ENCODE results near the gene LPAR1. TPM values are rescaled to one million over a fixed set of nuclear protein-coding genes. Genes with fewer than 3 reads are reported as not detected.

Gene LPAR1
- total and polyA plus RNA-seq, 2 donors (not counting 1 experiment from before 2014, with no cell fraction given), result 0.06 TPM; not detected in 1

DNA sequence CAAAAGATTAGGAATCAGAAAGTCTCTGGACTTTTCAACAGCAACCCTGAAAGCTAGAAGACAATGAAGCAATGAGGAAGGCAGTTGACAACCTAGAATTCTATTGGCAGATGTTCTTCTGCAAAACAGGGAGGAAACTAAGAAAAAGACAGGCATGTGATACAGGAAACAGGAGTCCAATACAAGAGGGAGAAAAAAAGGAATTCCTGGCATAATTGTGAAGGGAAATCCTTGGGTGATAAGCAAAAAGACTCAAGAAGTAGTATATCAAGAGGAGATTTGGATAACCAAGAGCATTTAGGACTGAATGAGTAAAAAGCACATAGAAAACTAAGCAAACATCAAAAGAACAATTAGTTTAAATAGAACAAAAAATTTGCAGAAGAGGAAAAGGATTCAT lies 58.6 kb downstream of the LPAR1 start:
- no peak overlapping the region for H3K4me2 ChIP-seq (replicated peaks; ENCODE audit: low read depth, low read length, poor library complexity, severe bottlenecking)

DNA sequence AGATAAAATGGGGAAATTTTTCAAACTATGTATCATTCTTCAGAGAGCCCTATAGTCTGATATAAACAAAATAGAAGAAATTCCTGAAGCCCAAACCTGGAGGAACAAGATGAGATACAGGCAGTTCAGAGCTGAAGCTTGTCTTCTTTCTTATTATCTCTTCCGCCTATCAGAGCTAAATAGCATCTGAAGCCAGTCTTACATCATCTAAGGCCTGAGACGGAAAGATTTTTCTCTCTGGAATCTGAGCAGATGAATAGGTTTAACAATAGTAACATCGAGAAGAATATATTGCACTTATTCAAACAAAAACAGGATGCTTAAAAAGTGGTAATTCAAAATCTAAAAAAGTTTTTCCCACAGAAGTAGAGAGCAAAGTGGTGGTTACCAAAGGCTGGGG lies 59.8 kb downstream of the LPAR1 start:
- H3K9me3 Mint-ChIP-seq (ENCODE audit: insufficient read depth), result peaks cover 2% of the 10 kb centered on the region
- no peaks in the 10 kb centered on the region for H3K4me1 ChIP-seq (ENCODE audit: control insufficient read depth in 2 of 2, insufficient read depth in 2 of 2, low read length in 2 of 2)
- ChIA-PET CTCF (no interaction called here), POLR2A (no interaction called here)
- WGBS (ENCODE audit: insufficient coverage), result no CpG with 5 or more reads among the region's 3 CpGs
- H3K4me3 ChIP-seq (ENCODE audit: control extremely low read depth in 1 of 5, extremely low read depth in 1 of 5, insufficient read depth in 1 of 5, low read depth in 2 of 5, low read length in 4 of 5), result no peak overlapping the region
- DNase-seq (no peak), ATAC-seq (ENCODE audit: low read depth) (no peak)
- intact Hi-C loops (cut with micrococcal nuclease), result no loop called here
- TF ChIP-seq CTCF (IDR thresholded peaks at IDR 0.05) (no peak), EZH2 (IDR thresholded peaks at IDR 0.05; ENCODE audit: borderline replicate concordance, insufficient read depth, low read depth, low read length, poor library complexity, severe bottlenecking) (no peak)
- no peaks in the 10 kb centered on the region for H3K4me1 Mint-ChIP-seq
- no peaks in the 10 kb centered on the region for H3K79me2 ChIP-seq (ENCODE audit: control insufficient read depth, insufficient read depth, low read length)
- no peaks in the 10 kb centered on the region for H3K36me3 ChIP-seq (replicated peaks in 1 of 2; ENCODE audit: control extremely low read depth in 1 of 2, control insufficient read depth in 1 of 2, extremely low read depth in 1 of 2, insufficient read depth in 2 of 2, low read length in 1 of 2)
- no peak overlapping the region for H3K4me3 Mint-ChIP-seq
- no peaks in the 10 kb centered on the region for H3K9me3 ChIP-seq (ENCODE audit: control extremely low read depth in 1 of 3, control insufficient read depth in 2 of 3, insufficient read depth in 1 of 3, low read length in 2 of 3)
- H4K20me1 ChIP-seq (ENCODE audit: control insufficient read depth, insufficient read depth, low read length, poor library complexity, severe bottlenecking), result no peaks in the 10 kb centered on the region
- no peaks in the 10 kb centered on the region for H3K27me3 Mint-ChIP-seq
- no peak overlapping the region for H3K9ac ChIP-seq (ENCODE audit: low read length)
- no peak overlapping the region for H3K4me2 ChIP-seq (replicated peaks; ENCODE audit: low read depth, low read length, poor library complexity, severe bottlenecking)
- H2AFZ ChIP-seq (ENCODE audit: insufficient read depth, low read depth, low read length, poor library complexity, severe bottlenecking), result no peak overlapping the region
- no peaks in the 10 kb centered on the region for H3K27me3 ChIP-seq (replicated peaks in 1 of 4; ENCODE audit: control extremely low read depth in 1 of 4, control insufficient read depth in 3 of 4, insufficient read depth in 4 of 4, low read length in 3 of 4)
- H3K27ac Mint-ChIP-seq, result no peak overlapping the region
- H3K27ac ChIP-seq (ENCODE audit: low read length in 2 of 2), result no peak overlapping the region

More for the DNA sequence above, 58.6 kb downstream of the LPAR1 start:
- no peak overlapping the region for H3K27ac Mint-ChIP-seq
- H3K9me3 Mint-ChIP-seq (ENCODE audit: insufficient read depth), result peaks cover 2% of the 10 kb centered on the region
- ChIA-PET POLR2A (no interaction called here), CTCF (no interaction called here)
- ATAC-seq (ENCODE audit: low read depth) (no peak), DNase-seq (no peak)
- Histone ChIP-seq H3K4me1 (ENCODE audit: control insufficient read depth in 2 of 2, insufficient read depth in 2 of 2, low read length in 2 of 2) (no peaks in the 10 kb centered on the region), H4K20me1 (ENCODE audit: control insufficient read depth, insufficient read depth, low read length, poor library complexity, severe bottlenecking) (no peaks in the 10 kb centered on the region), H2AFZ (ENCODE audit: insufficient read depth, low read depth, low read length, poor library complexity, severe bottlenecking) (no peak overlapping the region), H3K36me3 (replicated peaks in 1 of 2; ENCODE audit: control extremely low read depth in 1 of 2, control insufficient read depth in 1 of 2, extremely low read depth in 1 of 2, insufficient read depth in 2 of 2, low read length in 1 of 2) (no peaks in the 10 kb centered on the region), H3K27ac (ENCODE audit: low read length in 2 of 2) (no peak overlapping the region), H3K27me3 (replicated peaks in 1 of 4; ENCODE audit: control extremely low read depth in 1 of 4, control insufficient read depth in 3 of 4, insufficient read depth in 4 of 4, low read length in 3 of 4) (no peaks in the 10 kb centered on the region), H3K79me2 (ENCODE audit: control insufficient read depth, insufficient read depth, low read length) (no peaks in the 10 kb centered on the region), H3K9me3 (ENCODE audit: control extremely low read depth in 1 of 3, control insufficient read depth in 2 of 3, insufficient read depth in 1 of 3, low read length in 2 of 3) (no peaks in the 10 kb centered on the region), H3K9ac (ENCODE audit: low read length) (no peak overlapping the region), H3K4me3 (ENCODE audit: control extremely low read depth in 1 of 5, extremely low read depth in 1 of 5, insufficient read depth in 1 of 5, low read depth in 2 of 5, low read length in 4 of 5) (no peak overlapping the region)
- H3K27me3 Mint-ChIP-seq, result no peaks in the 10 kb centered on the region
- H3K4me3 Mint-ChIP-seq, result no peak overlapping the region
- no peak for TF ChIP-seq CTCF (IDR thresholded peaks at IDR 0.05)
- no peak for TF ChIP-seq EZH2 (IDR thresholded peaks at IDR 0.05; ENCODE audit: borderline replicate concordance, insufficient read depth, low read depth, low read length, poor library complexity, severe bottlenecking)
- H3K4me1 Mint-ChIP-seq, result no peaks in the 10 kb centered on the region
- intact Hi-C loops (cut with micrococcal nuclease), result no loop called here

Data from B cell (primary cell).